DMS 273 treated with DMSO at 0.1 percent for 48 hours (cell line): ENCODE measurements around the gene PLCB1.
"Not testable (repeated sequence)": the region's sequence is repeated elsewhere in the genome, so short reads cannot be mapped to it uniquely, and the experiment has no call there.

Source experiments
- DNase-seq: peaks from one replicate; lab custom pipeline; 2025; lab: John Stamatoyannopoulos, UW

PLCB1 gene

GRCh38 chr20:8602389-8603116, 470.5 kb downstream of the PLCB1 start:
- no peak for DNase-seq

- no peak for DNase-seq
Observed at GRCh38 chr20:8608470-8608869, 476.4 kb downstream of the PLCB1 start.

GRCh38 chr20:8616792-8617191, 484.7 kb downstream of the PLCB1 start:
- no peak for DNase-seq

GRCh38 chr20:8621001-8621400, 488.9 kb downstream of the PLCB1 start:
- DNase-seq = no peak

- no peak for DNase-seq
Observed at GRCh38 chr20:8624046-8624445, 492.0 kb downstream of the PLCB1 start.

GRCh38 chr20:8624616-8625015, 492.6 kb downstream of the PLCB1 start:
- DNase-seq = no peak

- no peak for DNase-seq
Observed at GRCh38 chr20:8627340-8628004, 495.4 kb downstream of the PLCB1 start.

- DNase-seq = no peak
Observed at GRCh38 chr20:8631271-8631670, 499.2 kb downstream of the PLCB1 start.

GRCh38 chr20:8633366-8633765, 501.3 kb downstream of the PLCB1 start:
- no peak for DNase-seq

GRCh38 chr20:8635048-8635572, 503.0 kb downstream of the PLCB1 start:
- no peak for DNase-seq

- no peak for DNase-seq
Observed at GRCh38 chr20:8635837-8636236, 503.8 kb downstream of the PLCB1 start.

- DNase-seq = no peak
Observed at GRCh38 chr20:8639112-8639778, 507.2 kb downstream of the PLCB1 start.

- DNase-seq = no peak
Observed at GRCh38 chr20:8640461-8640860, 508.4 kb downstream of the PLCB1 start.

GRCh38 chr20:8642247-8642646, 510.2 kb downstream of the PLCB1 start:
- no peak for DNase-seq

GRCh38 chr20:8644468-8644867, 512.4 kb downstream of the PLCB1 start:
- not testable (repeated sequence) for DNase-seq

GRCh38 chr20:8645326-8645725, 513.3 kb downstream of the PLCB1 start:
- DNase-seq = no peak

GRCh38 chr20:8646033-8646441, 514.0 kb downstream of the PLCB1 start:
- DNase-seq = no peak

- DNase-seq = no peak
Observed at GRCh38 chr20:8646716-8647115, 514.6 kb downstream of the PLCB1 start.

- DNase-seq = no peak
Observed at GRCh38 chr20:8647961-8648441, 515.9 kb downstream of the PLCB1 start.

GRCh38 chr20:8648466-8648865, 516.4 kb downstream of the PLCB1 start:
- no peak for DNase-seq

GRCh38 chr20:8652396-8652795, 520.3 kb downstream of the PLCB1 start:
- no peak for DNase-seq

GRCh38 chr20:8654486-8654885, 522.4 kb downstream of the PLCB1 start:
- DNase-seq = no peak

GRCh38 chr20:8656335-8656734, 524.3 kb downstream of the PLCB1 start:
- no peak for DNase-seq
